HFFc6 (cell line): ENCODE data around the gene CHMP3. TPM values are rescaled to one million over a fixed set of nuclear protein-coding genes. Genes with fewer than 3 reads are reported as not detected.

Experiments
- DNase-seq: peaks from one replicate; pipeline ENCODE4 v3.0.0-alpha.2; 2018
- H3K27ac Mint-ChIP-seq: 2 replicates; pipeline ENCODE4 v1.8.0; 2020; ENCODE audit warnings: mild to moderate bottlenecking, mixed read lengths
- H3K27me3 Mint-ChIP-seq: 2 replicates; pipeline ENCODE4 v1.8.0; 2021; ENCODE audit warnings: mild to moderate bottlenecking, moderate library complexity, mixed read lengths; ENCODE audit not compliant: insufficient read depth
- H3K36me3 Mint-ChIP-seq: 2 replicates; pipeline ENCODE4 v1.8.0; 2021; ENCODE audit warnings: low read depth, mixed read lengths
- H3K4me1 Mint-ChIP-seq: 2 replicates; pipeline ENCODE4 v1.8.0; 2020; ENCODE audit warnings: low read depth, mixed read lengths
- H3K4me3 Mint-ChIP-seq: 2 replicates; pipeline ENCODE4 v1.8.0; 2020; ENCODE audit warnings: mild to moderate bottlenecking, moderate library complexity, mixed read lengths
- H3K9me3 Mint-ChIP-seq: 2 replicates; pipeline ENCODE4 v1.8.0; 2020; ENCODE audit warnings: mild to moderate bottlenecking, mixed read lengths
- CTCF ChIP-seq: fragments of 200-600 bp; sonication (generic); IDR thresholded peaks from 2 replicates; pipeline ENCODE4 v1.5.0; 2021; ENCODE audit warnings: antibody characterized with exemption, mild to moderate bottlenecking
- total RNA-seq, 6 experiments: library from RNA; stranded (reverse); fragmentation: NEBNext Ultra II Directional; extraction: Animal tissue kit (Norgen Biotek cat#: 25700); gene quantifications; 2 replicates in 1 of 6; 3 replicates in 5 of 6; pipeline ENCODE4 v1.2.3, GENCODE V29; 2021

CHMP3 gene
- total RNA-seq, 6 experiments from 2014 or later = 96.3 to 120 (median 113) TPM

- peaks cover 20% of the 10 kb centered on the region for H3K36me3 Mint-ChIP-seq
- TF ChIP-seq CTCF = no peak
- no peaks in the 10 kb centered on the region for H3K27me3 Mint-ChIP-seq
- no peak for DNase-seq
- no peaks in the 10 kb centered on the region for H3K9me3 Mint-ChIP-seq
- H3K4me3 Mint-ChIP-seq = no peak overlapping the region
- H3K27ac Mint-ChIP-seq = no peak overlapping the region
- H3K4me1 Mint-ChIP-seq = peaks cover 19% of the 10 kb centered on the region
Observed at GRCh38 chr2:86471637-86472036, 91.6 kb downstream of the CHMP3 start.

- no peak for TF ChIP-seq CTCF
- Mint-ChIP-seq H3K36me3 (peaks cover 20% of the 10 kb centered on the region), H3K4me1 (peaks cover 12% of the 10 kb centered on the region), H3K9me3 (no peaks in the 10 kb centered on the region), H3K27me3 (no peaks in the 10 kb centered on the region), H3K4me3 (no peak overlapping the region), H3K27ac (no peak overlapping the region)
- DNase-seq = no peak
Observed at GRCh38 chr2:86470890-86471289, 92.4 kb downstream of the CHMP3 start.

- no peak for DNase-seq
Observed at GRCh38 chr2:86468162-86469033, 94.8 kb downstream of the CHMP3 start.

GRCh38 chr2:86466306-86466705 is 96.9 kb downstream of the CHMP3 start:
- H3K27me3 Mint-ChIP-seq = no peaks in the 10 kb centered on the region
- DNase-seq = no peak
- peaks cover 25% of the 10 kb centered on the region for H3K36me3 Mint-ChIP-seq
- H3K4me1 Mint-ChIP-seq = no peaks in the 10 kb centered on the region
- TF ChIP-seq CTCF = no peak
- H3K9me3 Mint-ChIP-seq = no peaks in the 10 kb centered on the region
- no peak overlapping the region for H3K27ac Mint-ChIP-seq
- H3K4me3 Mint-ChIP-seq = no peak overlapping the region

More at GRCh38 chr2:86468162-86469033, 94.8 kb downstream of the CHMP3 start:
- H3K9me3 Mint-ChIP-seq = no peaks in the 10 kb centered on the region
- H3K4me3 Mint-ChIP-seq = no peak overlapping the region
- no peaks in the 10 kb centered on the region for H3K27me3 Mint-ChIP-seq
- H3K36me3 Mint-ChIP-seq = peaks cover 17% of the 10 kb centered on the region
- no peaks in the 10 kb centered on the region for H3K4me1 Mint-ChIP-seq
- no peak for TF ChIP-seq CTCF
- H3K27ac Mint-ChIP-seq = no peak overlapping the region

- no peak for TF ChIP-seq CTCF
- H3K27me3 Mint-ChIP-seq = no peaks in the 10 kb centered on the region
- H3K27ac Mint-ChIP-seq = no peak overlapping the region; the same call in 1 of the 2 replicates
- H3K4me1 Mint-ChIP-seq = no peaks in the 10 kb centered on the region
- H3K36me3 Mint-ChIP-seq = peaks cover 37% of the 10 kb centered on the region
- H3K9me3 Mint-ChIP-seq = no peaks in the 10 kb centered on the region
- no peak for DNase-seq
- no peak overlapping the region for H3K4me3 Mint-ChIP-seq
Observed at GRCh38 chr2:86464652-86465051, 98.6 kb downstream of the CHMP3 start.
